HepG2 (cell line): ENCODE data around the gene OR10AD1. TPM values are rescaled to one million over a fixed set of nuclear protein-coding genes. Genes with fewer than 3 reads are reported as not detected.

Experiments used
- ATAC-seq: fragments of 200-7000 bp; cut with Tn5 transposase; 3 replicates; pipeline ENCODE4 v1.9.1; 2020; ENCODE audit warnings: mild to moderate bottlenecking, moderate library complexity
- BruUV-seq: library from RNA; stranded (reverse); fragments of 400-500 nt; replicated peaks from 2 replicates; lab custom pipeline; 2021; lab: Mats Ljungman, UMichigan
- CTCF ChIA-PET: fragments of 300-600 bp; formaldehyde crosslinking; extraction: SDS; loops from one replicate; lab custom pipeline; 2021; ENCODE audit warnings: low total read pairs, inconsistent platforms, low intra/inter-chr PET ratio; lab: Yijun Ruan, JAX
- POLR2A ChIA-PET: fragments of 350-600 bp; sonication (Branson Sonifier 250); formaldehyde crosslinking; loops from one replicate; lab custom pipeline; 2020; ENCODE audit warnings: antibody characterized with exemption, inconsistent platforms; lab: Yijun Ruan, JAX
- DNase-seq: peaks from one replicate; pipeline ENCODE4 v3.0.0-alpha.2; 2015; ENCODE audit warnings: low spot score
- FAIRE-seq: peaks from 3 replicates; lab custom pipeline; 2011; peaks lifted over from hg19 to GRCh38; lab: Jason Lieb, UNC
- H2AFZ ChIP-seq: one replicate; pipeline ENCODE4 v1.6.1; 2011; ENCODE audit warnings: low read length, inconsistent platforms
- H3K27ac ChIP-seq: fragments of 300-600 bp; 3 replicates; pipeline ENCODE4 v1.8.0; 2011; ENCODE audit warnings: mixed run types, mild to moderate bottlenecking, mixed read lengths, low read length, inconsistent platforms; ENCODE audit not compliant: insufficient read depth; ENCODE audit errors: extremely low read length
- H3K27me3 ChIP-seq, 2 experiments: fragments of 200-600 bp in 1 of 2; 2 replicates in 1 of 2; 3 replicates in 1 of 2; pipeline versions ENCODE4 v1.6.0 to v1.8.0; 2011; ENCODE audit warnings: low read length in 2 of 2, mild to moderate bottlenecking in 2 of 2, moderate library complexity in 2 of 2, inconsistent platforms in 1 of 2; ENCODE audit not compliant: insufficient read depth in 2 of 2, control insufficient read depth in 1 of 2
- H3K36me3 ChIP-seq, 2 experiments: fragments of 200-600 bp in 1 of 2; replicated peaks in 1 of 2; 2 replicates in 1 of 2; 3 replicates in 1 of 2; pipeline versions ENCODE4 v1.5.1 to v1.8.0; 2011; ENCODE audit warnings: low read length in 2 of 2, inconsistent platforms in 1 of 2; ENCODE audit not compliant: insufficient read depth in 2 of 2, control insufficient read depth in 1 of 2
- H3K4me1 ChIP-seq: 2 replicates; pipeline ENCODE4 v1.5.1; 2012; ENCODE audit warnings: low read length, inconsistent platforms; ENCODE audit not compliant: insufficient read depth
- H3K4me2 ChIP-seq: 2 replicates; pipeline ENCODE4 v1.6.0; 2011; ENCODE audit warnings: low read depth, low read length, inconsistent platforms
- H3K4me3 ChIP-seq, 3 experiments: fragments of 200-600 bp in 1 of 3; sonication (generic), shearing (Covaris generic) in 1 of 3; replicated peaks in 1 of 3; 2 replicates each; pipeline ENCODE4 v1.5.1; 2011 to 2016; ENCODE audit warnings: low read length in 3 of 3, inconsistent platforms in 2 of 3, low read depth in 2 of 3, mild to moderate bottlenecking in 2 of 3, control low read depth in 1 of 3, mixed read lengths in 1 of 3; ENCODE audit not compliant: insufficient read depth in 1 of 3
- H3K79me2 ChIP-seq: one replicate; pipeline ENCODE4 v1.6.1; 2011; ENCODE audit warnings: low read length, inconsistent platforms; ENCODE audit not compliant: insufficient read depth
- H3K9ac ChIP-seq: 2 replicates; pipeline ENCODE4 v1.6.0; 2011; ENCODE audit warnings: mild to moderate bottlenecking, low read depth, low read length, inconsistent platforms; ENCODE audit not compliant: insufficient read depth
- H3K9me3 ChIP-seq: 2 replicates; pipeline ENCODE4 v1.5.1; 2012; ENCODE audit warnings: mild to moderate bottlenecking, low read length
- H4K20me1 ChIP-seq: 2 replicates; pipeline ENCODE4 v1.6.0; 2011; ENCODE audit warnings: inconsistent platforms, mild to moderate bottlenecking, low read length, moderate library complexity; ENCODE audit not compliant: insufficient read depth
- EEA1 ChIP-seq: sonication (generic); formaldehyde crosslinking; IDR thresholded peaks from 2 replicates; pipeline ENCODE4 v1.5.1; 2020; ENCODE audit warnings: mild to moderate bottlenecking, missing genetic modification reagents, borderline replicate concordance
- JUND ChIP-seq: sonication (generic); formaldehyde crosslinking; IDR thresholded peaks from 2 replicates; pipeline ENCODE4 v1.8.0; 2022; ENCODE audit warnings: mild to moderate bottlenecking, missing genetic modification reagents
- PHF5A ChIP-seq: IDR thresholded peaks from one replicate; pipeline ENCODE4 v1.6.1; 2018; ENCODE audit warnings: low read depth, missing genetic modification reagents; ENCODE audit not compliant: unreplicated experiment
- SRSF4 ChIP-seq: fragments of 200-400 bp; formaldehyde crosslinking; IDR thresholded peaks from one replicate; pipeline ENCODE4 v1.6.1; 2018; ENCODE audit warnings: mild to moderate bottlenecking, low read depth, low read length, moderate library complexity; ENCODE audit not compliant: poor library complexity, severe bottlenecking
- TP53 ChIP-seq: sonication (generic); formaldehyde crosslinking; conservative IDR thresholded peaks from 2 replicates; pipeline ENCODE4 v1.4.0; 2020; ENCODE audit warnings: missing genetic modification reagents
- YY1 ChIP-seq: IDR thresholded peaks from 2 replicates; pipeline ENCODE4 v1.6.1; 2011; ENCODE audit warnings: low read length, low read depth, moderate library complexity, mild to moderate bottlenecking; ENCODE audit not compliant: insufficient read depth, insufficient replicate concordance
- ZMYM3 ChIP-seq: sonication (generic); formaldehyde crosslinking; IDR thresholded peaks from 2 replicates; pipeline ENCODE4 v1.5.1; 2020; ENCODE audit warnings: mild to moderate bottlenecking, missing genetic modification reagents
- ZMYM4 ChIP-seq: sonication (generic); formaldehyde crosslinking; IDR thresholded peaks from 2 replicates; pipeline ENCODE4 v1.8.1; 2023; ENCODE audit warnings: mild to moderate bottlenecking, missing genetic modification reagents
- ZNF260 ChIP-seq: sonication (generic); formaldehyde crosslinking; IDR thresholded peaks from 2 replicates; pipeline ENCODE4 v1.4.0; 2020; ENCODE audit warnings: missing genetic modification reagents, low read depth, mild to moderate bottlenecking, borderline replicate concordance
- ZNF468 ChIP-seq: sonication (generic); formaldehyde crosslinking; IDR thresholded peaks from 2 replicates; pipeline ENCODE4 v1.8.0; 2022; ENCODE audit warnings: mild to moderate bottlenecking, moderate library complexity, missing genetic modification reagents
- ZNF713 ChIP-seq: sonication (generic); formaldehyde crosslinking; IDR thresholded peaks from 2 replicates; pipeline ENCODE4 v1.4.0; 2020; ENCODE audit warnings: mild to moderate bottlenecking, missing genetic modification reagents
- in situ Hi-C: cut with HindIII; loops from 2 replicates; pipeline ENCODE4 v1.10.0; 2017; ENCODE audit warnings: low pct_unique_long_range_greater_than_20kb; ENCODE audit not compliant: extremely low pct_ligation_motif_present
- intact Hi-C: fragments of 100-400 bp; cut with micrococcal nuclease; formaldehyde crosslinking; loops from one replicate; pipeline ENCODE4 v1.10.0; 2022; ENCODE audit not compliant: unreplicated experiment
- polyA plus RNA-seq, 8 experiments: library from polyadenylated mRNA; depleted of rRNA in 3 of 8; stranded (reverse) in 7 of 8; unstranded in 1 of 8; fragments of >200 nt; fragmentation: Illumina TruSeq in 4 of 8; extraction: Trizol in 4 of 8; gene quantifications; 2 replicates each; pipeline versions ENCODE4 v1.2.1 to v1.2.3, GENCODE V29; 2011 to 2016; ENCODE audit warnings: low read depth in 4 of 8, missing spikeins in 1 of 8, mixed read lengths in 1 of 8; ENCODE audit not compliant: insufficient read depth in 1 of 8
- total RNA-seq, 5 experiments: library from RNA; depleted of rRNA; stranded (reverse); fragments of >200 nt; fragmentation: Illumina TruSeq; extraction: Trizol; gene quantifications; 2 replicates each; pipeline ENCODE4 v1.2.3, GENCODE V29; 2016; ENCODE audit warnings: low read depth in 1 of 5
- TF ChIP-seq, protein P1 (sequence below): sonication (generic); formaldehyde crosslinking; IDR thresholded peaks from 2 replicates; pipeline ENCODE4 v1.4.0; 2020; ENCODE audit warnings: missing genetic modification reagents, mild to moderate bottlenecking, borderline replicate concordance
- TF ChIP-seq, protein P2 (sequence below): sonication (generic); formaldehyde crosslinking; IDR thresholded peaks from 2 replicates; pipeline ENCODE4 v1.4.0; 2020; ENCODE audit warnings: mild to moderate bottlenecking, low read depth, missing genetic modification reagents
- TF ChIP-seq, protein P3 (sequence below): sonication (generic); formaldehyde crosslinking; IDR thresholded peaks from 2 replicates; pipeline ENCODE4 v1.5.1; 2020; ENCODE audit warnings: missing genetic modification reagents, mild to moderate bottlenecking, borderline replicate concordance
- TF ChIP-seq, protein P4 (sequence below): sonication (generic); formaldehyde crosslinking; IDR thresholded peaks from 2 replicates; pipeline ENCODE4 v1.4.0; 2020; ENCODE audit warnings: missing genetic modification reagents

The OR10AD1 gene
- total and polyA plus RNA-seq, 2 of the 13 experiments (the other 11 are each of a cell fraction or from before 2014, with no cell fraction given): not detected

DNA sequence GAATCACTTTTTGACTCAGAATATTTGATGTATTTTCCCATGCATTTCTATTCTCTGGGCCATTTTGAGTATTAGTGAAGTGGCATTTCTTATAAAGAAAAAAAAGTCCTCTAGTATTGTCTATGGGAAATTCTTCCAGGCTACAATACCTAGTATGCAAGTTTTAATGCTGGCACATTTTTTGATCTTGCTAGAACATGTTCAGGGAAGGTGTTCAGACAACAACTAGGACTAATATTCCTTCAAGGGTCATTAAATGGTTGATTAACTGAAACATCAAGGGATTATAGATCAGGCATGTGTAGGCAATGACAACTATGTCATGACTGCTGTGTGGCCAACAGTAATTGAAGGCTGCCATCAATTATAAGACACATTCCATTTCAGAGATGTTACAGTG, 12.0 kb downstream of the OR10AD1 start:
- H4K20me1 ChIP-seq: no peaks in the 10 kb centered on the region
- TF ChIP-seq ZMYM3 (CRISPR knock-in tag) (no peak), TP53 (CRISPR knock-in tag) (no peak), PHF5A (no peak), ZNF468 (no peak), YY1 (no peak), EEA1 (CRISPR knock-in tag) (no peak), ZNF713 (no peak), ZMYM4 (CRISPR knock-in tag) (no peak), SRSF4 (no peak), JUND (no peak), ZNF260 (CRISPR knock-in tag) (no peak)
- TF ChIP-seq, protein P1, sequence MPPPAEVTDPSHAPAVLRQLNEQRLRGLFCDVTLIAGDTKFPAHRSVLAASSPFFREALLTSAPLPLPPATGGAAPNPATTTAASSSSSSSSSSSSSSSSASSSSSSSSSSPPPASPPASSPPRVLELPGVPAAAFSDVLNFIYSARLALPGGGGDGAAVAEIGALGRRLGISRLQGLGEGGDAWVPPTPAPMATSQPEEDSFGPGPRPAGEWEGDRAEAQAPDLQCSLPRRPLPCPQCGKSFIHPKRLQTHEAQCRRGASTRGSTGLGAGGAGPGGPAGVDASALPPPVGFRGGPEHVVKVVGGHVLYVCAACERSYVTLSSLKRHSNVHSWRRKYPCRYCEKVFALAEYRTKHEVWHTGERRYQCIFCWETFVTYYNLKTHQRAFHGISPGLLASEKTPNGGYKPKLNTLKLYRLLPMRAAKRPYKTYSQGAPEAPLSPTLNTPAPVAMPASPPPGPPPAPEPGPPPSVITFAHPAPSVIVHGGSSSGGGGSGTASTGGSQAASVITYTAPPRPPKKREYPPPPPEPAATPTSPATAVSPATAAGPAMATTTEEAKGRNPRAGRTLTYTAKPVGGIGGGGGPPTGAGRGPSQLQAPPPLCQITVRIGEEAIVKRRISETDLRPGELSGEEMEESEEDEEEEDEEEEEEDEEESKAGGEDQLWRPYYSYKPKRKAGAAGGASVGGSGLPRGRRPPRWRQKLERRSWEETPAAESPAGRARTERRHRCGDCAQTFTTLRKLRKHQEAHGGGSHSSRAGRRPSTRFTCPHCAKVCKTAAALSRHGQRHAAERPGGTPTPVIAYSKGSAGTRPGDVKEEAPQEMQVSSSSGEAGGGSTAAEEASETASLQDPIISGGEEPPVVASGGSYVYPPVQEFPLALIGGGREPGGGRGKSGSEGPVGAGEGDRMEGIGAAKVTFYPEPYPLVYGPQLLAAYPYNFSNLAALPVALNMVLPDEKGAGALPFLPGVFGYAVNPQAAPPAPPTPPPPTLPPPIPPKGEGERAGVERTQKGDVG (CRISPR knock-in tag): no peak
- TF ChIP-seq, protein P2, sequence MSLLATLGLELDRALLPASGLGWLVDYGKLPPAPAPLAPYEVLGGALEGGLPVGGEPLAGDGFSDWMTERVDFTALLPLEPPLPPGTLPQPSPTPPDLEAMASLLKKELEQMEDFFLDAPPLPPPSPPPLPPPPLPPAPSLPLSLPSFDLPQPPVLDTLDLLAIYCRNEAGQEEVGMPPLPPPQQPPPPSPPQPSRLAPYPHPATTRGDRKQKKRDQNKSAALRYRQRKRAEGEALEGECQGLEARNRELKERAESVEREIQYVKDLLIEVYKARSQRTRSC (CRISPR knock-in tag): no peak
- TF ChIP-seq, protein P3, sequence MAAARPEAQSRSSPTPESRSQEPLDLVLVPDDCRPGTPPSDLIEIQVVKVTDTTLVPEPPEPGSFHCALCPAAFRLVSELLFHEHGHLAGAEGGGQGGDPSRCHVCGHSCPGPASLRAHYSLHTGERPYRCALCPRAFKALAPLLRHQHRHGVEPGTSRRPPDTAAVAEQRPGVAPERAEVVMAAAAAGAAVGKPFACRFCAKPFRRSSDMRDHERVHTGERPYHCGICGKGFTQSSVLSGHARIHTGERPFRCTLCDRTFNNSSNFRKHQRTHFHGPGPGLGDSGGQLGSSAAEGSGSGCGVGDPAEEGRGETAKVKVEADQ (CRISPR knock-in tag): no peak
- TF ChIP-seq, protein P4, sequence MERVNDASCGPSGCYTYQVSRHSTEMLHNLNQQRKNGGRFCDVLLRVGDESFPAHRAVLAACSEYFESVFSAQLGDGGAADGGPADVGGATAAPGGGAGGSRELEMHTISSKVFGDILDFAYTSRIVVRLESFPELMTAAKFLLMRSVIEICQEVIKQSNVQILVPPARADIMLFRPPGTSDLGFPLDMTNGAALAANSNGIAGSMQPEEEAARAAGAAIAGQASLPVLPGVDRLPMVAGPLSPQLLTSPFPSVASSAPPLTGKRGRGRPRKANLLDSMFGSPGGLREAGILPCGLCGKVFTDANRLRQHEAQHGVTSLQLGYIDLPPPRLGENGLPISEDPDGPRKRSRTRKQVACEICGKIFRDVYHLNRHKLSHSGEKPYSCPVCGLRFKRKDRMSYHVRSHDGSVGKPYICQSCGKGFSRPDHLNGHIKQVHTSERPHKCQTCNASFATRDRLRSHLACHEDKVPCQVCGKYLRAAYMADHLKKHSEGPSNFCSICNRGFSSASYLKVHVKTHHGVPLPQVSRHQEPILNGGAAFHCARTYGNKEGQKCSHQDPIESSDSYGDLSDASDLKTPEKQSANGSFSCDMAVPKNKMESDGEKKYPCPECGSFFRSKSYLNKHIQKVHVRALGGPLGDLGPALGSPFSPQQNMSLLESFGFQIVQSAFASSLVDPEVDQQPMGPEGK: no peak
- TF ChIP-seq, all 625 proteins: peak for 0
- BruUV-seq: no TSS peak
- ATAC-seq (no peak), DNase-seq (no peak), FAIRE-seq (no peak)
- Histone ChIP-seq H2AFZ (no peak overlapping the region), H3K9ac (no peak overlapping the region), H3K27ac (no peak overlapping the region), H3K4me1 (no peaks in the 10 kb centered on the region), H3K27me3 (peaks cover 0 to 8% of the 10 kb centered on the region in 2 experiments; a peak in 3 of 5 replicates), H3K4me2 (no peak overlapping the region), H3K36me3 (no peaks in the 10 kb centered on the region), H3K4me3 (no peak overlapping the region), H3K9me3 (no peaks in the 10 kb centered on the region), H3K79me2 (no peaks in the 10 kb centered on the region)
- in situ Hi-C loops (no loop called here), intact Hi-C loops (no loop called here)
- CTCF ChIA-PET: no interaction called here
- POLR2A ChIA-PET: no interaction called here
